NCI-H1694 (cell line): ENCODE data around the gene SDR42E1.

Experiments
- DNase-seq: peaks from one replicate; lab custom pipeline; 2025; lab: John Stamatoyannopoulos, UW

The SDR42E1 gene

GRCh38 chr16:82011199-82011641 lies at the start of gene SDR42E1:
SDR42E1 (minus strand) TSS chr16:82011470; CDS start chr16:82000858, 10,612 bp downstream.
- DNase-seq, result no peak

GRCh38 chr16:82059983-82060421 lies 48.7 kb upstream of the SDR42E1 start:
- DNase-seq, result no peak

GRCh38 chr16:82059161-82059982 lies 48.1 kb upstream of the SDR42E1 start:
- DNase-seq, result no peak

- DNase-seq, result no peak
Measured at GRCh38 chr16:82056550-82056896, 45.3 kb upstream of the SDR42E1 start.

- DNase-seq, result no peak
Measured at GRCh38 chr16:82055728-82056549, 44.7 kb upstream of the SDR42E1 start.

GRCh38 chr16:82055117-82055516 lies 43.8 kb upstream of the SDR42E1 start:
- DNase-seq, result no peak

GRCh38 chr16:82051656-82052055 lies 40.4 kb upstream of the SDR42E1 start:
- DNase-seq, result no peak

- DNase-seq, result no peak
Measured at GRCh38 chr16:82050909-82051357, 39.7 kb upstream of the SDR42E1 start.

- DNase-seq, result no peak
Measured at GRCh38 chr16:82050506-82050905, 39.2 kb upstream of the SDR42E1 start.

GRCh38 chr16:82049484-82049883 lies 38.2 kb upstream of the SDR42E1 start:
- no peak for DNase-seq

GRCh38 chr16:82047787-82048186 lies 36.5 kb upstream of the SDR42E1 start:
- DNase-seq, result no peak

GRCh38 chr16:82047374-82047773 lies 36.1 kb upstream of the SDR42E1 start:
- no peak for DNase-seq

- no peak for DNase-seq
Measured at GRCh38 chr16:82046941-82047340, 35.7 kb upstream of the SDR42E1 start.

- no peak for DNase-seq
Measured at GRCh38 chr16:82046541-82046940, 35.3 kb upstream of the SDR42E1 start.

- no peak for DNase-seq
Measured at GRCh38 chr16:82045465-82045864, 34.2 kb upstream of the SDR42E1 start.

- DNase-seq, result no peak
Measured at GRCh38 chr16:82044585-82044911, 33.3 kb upstream of the SDR42E1 start.

GRCh38 chr16:82043680-82044584 lies 32.7 kb upstream of the SDR42E1 start:
- DNase-seq, result no peak

- DNase-seq, result no peak
Measured at GRCh38 chr16:82042846-82043245, 31.6 kb upstream of the SDR42E1 start.

GRCh38 chr16:82042144-82042543 lies 30.9 kb upstream of the SDR42E1 start:
- DNase-seq, result no peak

- DNase-seq, result no peak
Measured at GRCh38 chr16:82041542-82041941, 30.3 kb upstream of the SDR42E1 start.

GRCh38 chr16:82040296-82040695 lies 29.0 kb upstream of the SDR42E1 start:
- DNase-seq, result no peak

GRCh38 chr16:82037666-82038065 lies 26.4 kb upstream of the SDR42E1 start:
- DNase-seq, result no peak
